CMK (cell line): ENCODE data around the gene PTPRS.
"Not testable (repeated sequence)": the region's sequence is repeated elsewhere in the genome, so short reads cannot be mapped to it uniquely, and the experiment has no call there.

Experiments used
- DNase-seq: peaks from one replicate; pipeline ENCODE4 v3.0.0-alpha.2; 2010; ENCODE audit warnings: low read depth

The PTPRS gene

GRCh38 chr19:5333581-5334365, 6.8 kb downstream of the PTPRS start:
- no peak for DNase-seq

GRCh38 chr19:5332501-5332900, 8.1 kb downstream of the PTPRS start:
- DNase-seq = no peak

DNA sequence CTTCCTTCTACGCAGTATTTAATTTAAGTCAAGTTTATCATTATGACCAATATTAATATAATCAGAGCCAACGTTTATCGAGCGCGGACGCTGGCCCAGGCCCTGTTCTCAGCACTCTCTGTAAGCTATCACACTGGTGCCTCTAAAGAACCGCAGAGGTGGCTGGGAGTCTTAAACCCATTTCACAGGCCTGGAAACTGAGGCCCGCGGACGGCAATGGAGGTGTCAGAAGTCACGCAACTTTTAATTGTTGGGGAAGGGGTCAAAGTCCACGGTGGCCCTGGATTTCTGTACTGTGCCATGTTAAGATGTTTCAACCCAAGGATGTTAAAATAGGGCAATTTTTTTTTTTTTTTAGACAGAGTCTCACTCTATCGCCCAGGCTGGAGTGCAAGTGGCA, 8.8 kb downstream of the PTPRS start:
- no peak for DNase-seq

- no peak for DNase-seq
Measured at GRCh38 chr19:5330307-5330720, 10.3 kb downstream of the PTPRS start.

DNA sequence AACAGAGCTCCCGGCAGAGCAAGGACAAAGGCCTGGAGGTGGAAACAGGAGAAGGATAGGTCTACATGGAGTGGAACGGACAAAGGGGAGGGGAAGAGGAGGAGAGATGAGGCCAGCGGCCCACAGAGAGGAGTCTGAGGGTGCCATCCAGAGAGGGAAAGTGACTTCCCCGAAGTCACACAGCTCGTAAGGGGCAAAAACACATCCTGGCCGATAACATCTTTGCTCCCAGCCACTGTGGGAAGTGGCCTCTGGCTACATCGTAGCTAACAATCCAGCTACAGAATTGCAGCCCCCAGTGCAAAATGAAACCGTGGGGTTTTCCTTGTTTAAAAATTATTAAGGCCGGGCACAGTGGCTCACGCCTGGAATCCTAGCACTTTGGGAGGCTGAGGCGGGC, 11.5 kb downstream of the PTPRS start:
- DNase-seq = no peak

- not testable (repeated sequence) for DNase-seq
Measured at GRCh38 chr19:5328407-5328806, 12.2 kb downstream of the PTPRS start.

GRCh38 chr19:5326986-5327623, 13.5 kb downstream of the PTPRS start:
- DNase-seq = no peak

- DNase-seq = no peak
Measured at GRCh38 chr19:5326545-5326944, 14.1 kb downstream of the PTPRS start.

DNA sequence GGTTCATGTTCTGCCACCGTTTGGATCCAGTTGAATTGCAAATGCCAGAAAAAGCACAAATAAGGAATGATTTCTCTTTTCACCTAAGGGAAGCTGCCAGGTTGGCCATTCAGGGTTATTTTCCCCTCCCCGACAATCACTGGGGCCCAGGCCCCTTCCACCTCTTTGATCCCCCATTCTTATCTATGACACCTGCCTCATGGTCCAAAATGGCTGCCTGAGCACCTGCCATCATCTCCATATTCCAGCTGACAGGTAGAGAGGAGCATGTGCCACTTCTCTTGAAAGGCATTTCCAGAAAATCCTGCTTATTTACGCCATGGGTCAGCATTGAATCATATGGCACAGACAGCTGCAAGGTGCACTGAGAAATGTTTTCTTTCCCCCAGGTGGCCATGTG, 15.7 kb downstream of the PTPRS start:
- DNase-seq = no peak

DNA sequence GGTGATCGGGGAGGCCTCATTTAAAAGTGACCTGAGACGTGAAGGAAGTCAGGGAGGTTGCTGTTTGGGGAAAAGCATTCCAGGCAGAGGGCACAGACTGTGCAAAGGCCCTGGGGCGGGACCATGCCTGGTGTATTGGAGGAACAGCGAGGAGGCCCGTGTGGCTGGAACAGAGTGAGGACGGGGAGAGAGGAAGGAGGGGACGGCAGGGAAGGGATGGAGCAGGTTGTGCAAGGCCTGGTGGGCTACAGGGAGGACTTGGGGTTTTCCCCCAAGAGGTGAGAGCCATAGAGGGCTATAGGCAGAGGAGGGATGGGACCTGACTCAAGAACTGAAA, 17.2 kb downstream of the PTPRS start:
- no peak for DNase-seq

GRCh38 chr19:5321851-5322681, 18.5 kb downstream of the PTPRS start:
- DNase-seq = peak; percentile 8

DNA sequence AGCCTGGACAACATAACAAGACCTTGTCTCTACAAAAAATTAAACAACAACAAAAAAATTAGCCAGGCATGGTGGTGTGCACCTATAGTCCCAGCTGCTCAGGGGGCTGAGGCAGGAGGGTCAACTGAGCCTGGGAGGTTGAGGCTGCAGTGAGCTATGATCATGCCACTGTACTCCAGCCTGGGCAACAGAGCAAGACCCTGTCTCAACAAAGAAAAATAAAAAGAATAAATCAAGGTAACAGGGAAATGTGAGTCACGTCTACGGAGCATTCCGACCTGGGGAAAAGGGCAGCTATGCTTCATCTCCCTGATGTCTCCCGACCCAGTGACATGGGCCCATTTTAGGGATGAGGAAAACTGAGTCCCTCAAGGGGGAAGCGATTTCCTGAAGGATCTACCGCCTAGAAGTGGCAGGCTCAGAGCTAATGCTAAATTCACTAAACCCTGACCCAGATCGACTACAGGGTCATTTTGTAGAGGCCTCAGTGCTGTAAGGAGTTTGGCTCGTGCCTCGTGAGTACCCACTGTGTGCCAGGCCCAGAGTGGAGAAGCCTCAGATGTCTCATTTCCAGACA, 19.5 kb downstream of the PTPRS start:
- DNase-seq = no peak

- DNase-seq = no peak
Measured at GRCh38 chr19:5319516-5319915, 21.1 kb downstream of the PTPRS start.

DNA sequence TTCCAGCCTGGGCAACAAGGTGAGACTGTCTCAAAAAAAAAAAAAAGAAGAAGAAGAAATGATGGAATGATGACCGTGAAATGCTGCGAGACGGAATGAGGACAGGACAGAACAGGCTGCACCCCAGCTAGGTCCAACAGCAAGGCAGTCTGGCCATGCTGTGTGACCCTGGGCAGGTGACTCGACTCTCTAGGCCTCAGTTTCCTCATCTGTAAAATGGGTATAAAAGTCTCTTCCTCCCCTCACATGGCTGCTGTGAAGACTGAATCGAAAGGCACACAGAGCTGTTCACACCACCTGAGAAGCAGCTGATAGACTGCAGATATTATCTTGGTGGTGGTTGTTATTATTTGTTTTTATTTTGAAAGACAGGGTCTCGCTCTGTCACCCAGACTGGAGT, 22.3 kb downstream of the PTPRS start:
- DNase-seq = no peak

GRCh38 chr19:5317321-5317720, 23.3 kb downstream of the PTPRS start:
- DNase-seq = no peak

DNA sequence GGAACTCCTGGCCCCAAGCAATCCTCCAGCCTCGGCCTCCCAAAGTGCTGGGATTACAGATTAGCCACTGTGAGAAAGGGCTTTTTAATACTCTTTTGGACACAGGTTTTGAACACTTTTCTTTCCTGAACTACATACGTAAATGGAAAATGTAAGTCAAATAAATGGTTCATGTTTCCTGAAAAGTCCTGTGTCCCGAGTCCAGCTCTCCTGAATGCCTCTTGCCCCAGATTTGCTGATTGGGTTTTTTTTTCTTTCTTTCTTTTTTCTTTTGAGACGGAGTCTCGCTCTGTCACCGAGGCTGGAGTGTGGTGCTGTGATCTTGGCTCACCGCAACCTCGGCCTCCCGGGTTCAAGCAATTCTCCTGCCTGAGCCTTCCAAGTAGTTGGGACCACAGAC, 24.5 kb downstream of the PTPRS start:
- no peak for DNase-seq

- DNase-seq = no peak
Measured at GRCh38 chr19:5314907-5315298, 25.7 kb downstream of the PTPRS start.

DNA sequence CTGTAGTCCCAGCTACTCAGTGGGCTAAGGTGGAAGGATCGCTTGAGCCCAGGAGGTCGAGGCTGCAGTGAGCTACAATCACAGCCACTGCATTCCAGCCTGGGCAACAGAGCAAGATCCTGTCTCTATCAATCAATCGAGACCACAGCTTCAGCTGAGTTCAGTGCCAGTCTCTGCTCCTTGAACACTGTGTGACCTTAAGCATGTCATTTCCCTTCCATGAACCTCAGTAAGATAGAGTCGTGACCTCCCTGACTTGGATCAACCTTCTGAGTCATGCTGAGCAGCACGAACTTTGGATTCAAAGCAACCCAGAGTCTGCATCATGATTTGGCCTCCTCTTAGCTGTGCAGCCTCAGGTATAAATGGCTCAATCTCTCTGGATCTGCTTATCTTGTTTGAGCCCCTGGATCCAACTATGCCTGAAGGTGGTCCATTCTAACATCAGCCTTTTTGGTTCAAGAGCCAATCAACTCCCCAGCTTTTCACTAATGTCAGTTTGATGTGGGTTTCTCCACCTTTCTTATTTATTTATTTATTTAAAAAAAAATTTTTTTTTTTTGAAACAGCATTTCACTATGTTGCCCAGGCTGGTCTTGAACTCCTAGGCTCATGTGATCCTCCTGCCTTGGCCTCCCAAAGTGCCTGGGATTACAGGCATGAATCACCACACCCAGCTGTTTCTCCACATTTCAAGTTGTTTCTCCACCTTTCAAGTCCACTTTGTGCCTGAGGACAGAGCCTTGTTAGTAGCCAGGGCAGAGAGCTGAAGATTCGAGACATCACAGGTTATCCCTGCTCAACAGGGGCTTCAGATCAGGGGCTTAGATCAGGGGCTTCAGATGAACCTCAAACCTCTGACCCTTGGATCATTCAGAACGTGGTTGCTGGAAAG, 26.4 kb downstream of the PTPRS start:
- DNase-seq = no peak

- no peak for DNase-seq
Measured at GRCh38 chr19:5313307-5313706, 27.3 kb downstream of the PTPRS start.

DNA sequence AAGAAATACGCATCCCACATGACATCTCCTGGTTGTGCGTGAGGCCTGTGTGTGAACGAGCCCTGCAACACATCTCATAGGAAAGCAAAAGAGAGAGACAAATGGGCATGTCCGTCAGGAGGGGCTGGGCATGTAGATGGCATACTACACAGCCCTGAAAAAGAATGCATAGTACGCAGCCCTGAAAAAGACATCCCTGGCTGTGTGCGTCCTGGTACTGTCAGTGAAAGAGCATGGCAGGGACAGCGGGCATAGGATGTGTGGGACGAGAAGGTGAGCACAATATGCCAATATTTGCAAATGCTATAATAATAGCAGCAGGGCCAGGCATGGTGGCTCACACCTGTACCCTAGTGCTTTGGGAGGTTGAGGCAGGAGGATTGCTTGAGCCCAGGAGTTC, 28.6 kb downstream of the PTPRS start:
- DNase-seq = no peak

DNA sequence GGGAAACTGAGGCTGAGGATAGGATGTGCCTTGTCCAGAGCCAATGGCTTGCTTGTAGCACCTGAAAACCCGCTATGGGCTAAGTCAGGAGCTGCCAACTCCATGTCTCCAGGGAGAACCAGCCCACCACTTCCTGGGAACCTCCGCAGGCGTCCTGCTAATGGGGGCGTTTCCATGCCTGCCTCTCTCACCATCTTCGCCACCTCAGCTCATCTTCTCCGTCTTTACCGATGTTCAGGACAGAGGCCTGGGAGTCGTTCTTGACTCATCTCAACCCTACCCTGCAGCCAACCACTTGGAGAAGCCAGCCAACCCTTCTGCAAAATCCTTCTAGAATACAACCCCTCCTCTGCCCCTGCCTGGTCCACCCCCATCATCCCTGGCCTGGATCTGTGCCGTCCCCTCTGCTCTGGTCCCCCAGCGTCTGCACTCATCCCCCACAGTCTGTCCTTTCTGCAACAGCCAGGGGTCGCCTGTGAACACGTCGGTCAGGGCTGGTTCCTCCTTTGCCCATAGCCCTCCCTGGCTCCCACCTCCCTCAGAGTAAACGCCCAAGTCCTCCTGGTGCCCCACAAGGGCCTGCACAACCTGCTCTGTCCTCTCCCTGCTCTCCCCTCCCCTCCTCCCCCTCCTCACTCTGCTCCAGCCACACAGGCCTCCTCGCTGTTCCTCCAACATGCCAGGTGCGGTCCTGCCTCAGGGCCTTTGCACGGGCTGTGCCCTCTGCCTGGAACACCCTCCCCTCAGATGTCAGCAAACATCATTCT, 31.0 kb downstream of the PTPRS start:
- DNase-seq = no peak
